ENCODE results near the gene ADNP.
A peak's percentile ranks its signal among the peaks of the same experiment; 100 is the strongest.
"Not testable (repeated sequence)": the region's sequence is repeated elsewhere in the genome, so short reads cannot be mapped to it uniquely, and the experiment has no call there.

ADNP gene

GRCh38 chr20:50931306-50932015 is at the start of gene ADNP:
ADNP (minus strand) TSS chr20:50931437; CDS start chr20:50903996, 27,441 bp downstream.
- DNase-seq = peak; percentile 80 to 96 (median 90)
- intact Hi-C loops (cut with DNase I) = loop anchor here (1.0 to 2.0 kb wide), 2 partner anchors 27 to 137 kb away; partner anchors contain the start of genes BCAS4, DPM1 and MOCS3

GRCh38 chr20:50980071-50980681 is 48.9 kb upstream of the ADNP start:
- intact Hi-C loops (cut with DNase I) = no loop called here
- no peak for DNase-seq

- DNase-seq = not testable (repeated sequence)
Observed at GRCh38 chr20:50978533-50978932, 47.3 kb upstream of the ADNP start.

GRCh38 chr20:50977066-50978021 is 46.1 kb upstream of the ADNP start:
- intact Hi-C loops (cut with DNase I) = no loop called here
- no peak for DNase-seq

More at GRCh38 chr20:50978533-50978932, 47.3 kb upstream of the ADNP start:
- intact Hi-C loops (cut with DNase I) = not testable (repeated sequence)

DNA sequence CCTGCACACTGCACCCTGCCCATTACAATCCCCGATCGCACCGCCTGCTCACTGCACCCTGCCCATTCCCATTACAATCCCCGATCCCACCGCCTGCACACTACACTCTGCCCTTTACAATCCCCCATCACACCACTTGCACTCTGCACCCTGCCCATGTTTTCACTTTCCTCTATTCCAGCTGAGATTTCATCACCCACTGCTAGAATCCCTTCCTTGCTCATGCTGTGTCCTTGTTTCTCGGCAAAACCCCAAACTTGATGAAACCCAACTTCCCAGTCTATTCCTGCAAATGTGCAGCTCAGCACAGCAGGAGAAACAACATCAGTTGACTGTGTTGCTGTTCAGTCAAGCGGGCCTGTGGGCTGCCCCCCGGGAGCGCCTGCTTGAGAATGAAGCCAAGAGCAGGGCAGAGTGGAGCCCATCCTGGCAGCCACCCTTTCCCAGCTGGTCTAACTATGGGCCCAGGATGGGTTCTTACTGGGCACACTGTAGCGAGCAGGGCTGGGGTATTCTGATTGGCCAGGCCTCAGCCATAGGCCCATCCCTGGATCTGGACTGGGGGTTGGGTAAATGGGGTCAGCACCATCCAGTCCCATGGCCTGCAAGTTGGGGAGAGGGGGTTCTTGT is 44.6 kb upstream of the ADNP start:
- intact Hi-C loops (cut with DNase I) = no loop called here
- DNase-seq = no peak

DNA sequence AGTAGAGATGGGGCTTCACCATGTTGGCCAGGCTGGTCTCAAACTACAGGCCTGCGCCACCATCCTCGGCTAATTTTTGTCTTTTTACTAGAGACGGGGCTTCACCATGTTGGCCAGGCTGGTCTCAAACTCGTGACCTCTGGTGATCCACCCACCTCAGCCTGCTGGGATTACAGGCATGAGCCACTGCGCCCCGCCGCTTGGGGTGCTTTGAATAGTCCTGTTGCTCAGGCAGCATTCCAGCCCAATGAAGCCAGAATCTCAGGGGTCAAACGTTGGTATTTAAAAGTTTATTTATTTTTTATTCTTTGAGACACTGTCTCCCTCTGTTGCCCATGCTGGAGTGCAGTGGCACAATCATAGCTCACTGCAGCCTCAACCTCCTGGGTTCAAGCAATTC is 38.7 kb upstream of the ADNP start:
- intact Hi-C loops (cut with DNase I) = no loop called here
- DNase-seq = peak in 1 of 42 donors; percentile 18

GRCh38 chr20:50969435-50969834 is 38.2 kb upstream of the ADNP start:
- DNase-seq = peak in 1 of 42 donors; percentile 17

GRCh38 chr20:50968289-50968688 is 37.1 kb upstream of the ADNP start:
- intact Hi-C loops (cut with DNase I) = no loop called here

More at GRCh38 chr20:50969435-50969834, 38.2 kb upstream of the ADNP start:
- intact Hi-C loops (cut with DNase I) = no loop called here

DNA sequence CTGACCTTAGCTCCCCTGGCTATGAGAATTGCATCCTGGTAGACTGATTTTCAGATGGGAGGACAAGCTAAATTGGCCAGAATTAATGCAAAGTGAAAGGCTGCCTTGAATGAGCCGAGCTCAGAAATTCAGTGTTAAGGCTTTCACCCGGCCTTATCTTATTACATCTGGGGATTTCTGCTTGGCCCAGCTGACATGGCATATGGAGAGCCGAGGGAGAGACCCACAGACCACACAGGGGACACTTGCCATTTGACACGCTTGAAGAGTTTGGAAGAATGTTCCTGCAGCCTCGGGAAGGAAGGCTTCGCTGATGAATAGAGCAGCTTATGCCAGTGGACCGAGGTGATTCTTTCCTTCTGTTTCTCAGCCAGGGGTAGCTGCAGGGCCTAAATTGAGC is 36.3 kb upstream of the ADNP start:
- intact Hi-C loops (cut with DNase I) = no loop called here
- peak in 1 of 42 donors; percentile 21 for DNase-seq

More at GRCh38 chr20:50968289-50968688, 37.1 kb upstream of the ADNP start:
- DNase-seq = peak in 1 of 42 donors; percentile 20

GRCh38 chr20:50959543-50960126 is 28.4 kb upstream of the ADNP start:
- DNase-seq = peak in 1 of 42 donors; percentile 13
- intact Hi-C loops (cut with DNase I) = no loop called here

DNA sequence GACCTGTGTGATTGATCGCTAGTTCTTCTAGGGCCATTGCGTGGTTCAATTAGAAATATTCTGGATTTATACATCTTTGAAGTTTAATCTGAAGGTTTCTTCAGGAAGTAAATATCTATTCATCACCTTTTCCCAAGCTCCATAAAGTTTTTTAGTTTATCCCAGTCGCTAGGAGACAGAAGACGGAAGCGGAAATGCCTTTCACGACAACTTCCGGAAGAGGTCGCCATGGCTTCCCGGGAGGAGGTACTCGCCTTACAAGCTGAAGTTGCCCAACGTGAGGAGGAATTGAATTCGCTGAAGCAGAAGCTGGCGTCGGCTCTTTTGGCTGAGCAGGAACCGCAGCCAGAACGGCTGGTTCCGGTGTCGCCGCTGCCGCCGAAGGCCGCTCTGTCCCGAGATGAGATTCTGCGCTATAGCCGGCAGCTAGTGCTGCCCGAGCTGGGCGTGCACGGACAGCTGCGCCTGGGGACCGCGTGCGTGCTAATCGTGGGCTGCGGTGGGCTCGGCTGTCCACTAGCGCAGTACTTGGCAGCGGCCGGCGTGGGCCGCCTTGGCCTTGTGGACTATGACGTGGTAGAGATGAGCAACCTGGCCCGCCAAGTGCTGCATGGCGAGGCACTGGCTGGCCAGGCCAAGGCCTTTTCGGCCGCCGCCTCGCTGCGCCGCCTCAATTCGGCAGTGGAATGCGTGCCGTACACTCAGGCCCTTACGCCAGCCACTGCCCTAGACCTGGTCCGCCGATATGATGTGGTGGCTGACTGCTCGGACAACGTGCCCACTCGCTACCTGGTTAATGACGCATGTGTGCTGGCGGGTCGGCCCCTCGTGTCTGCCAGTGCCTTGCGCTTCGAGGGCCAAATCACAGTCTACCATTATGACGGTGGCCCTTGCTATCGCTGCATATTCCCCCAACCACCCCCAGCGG is 27.6 kb upstream of the ADNP start, which contains the start of gene MOCS3:
Gene MOCS3 (plus strand): TSS at position 204 of the 928 bp plus-strand sequence. CDS start 25 bp downstream, at position 229.
- intact Hi-C loops (cut with DNase I) = loop anchor here (1.0 kb wide), 1 partner anchor 28 kb away; the partner anchor contains the start of gene ADNP
- peak; percentile 61 to 96 (median 91) for DNase-seq

- DNase-seq = peak; percentile 82 to 96 (median 93)
- intact Hi-C loops (cut with DNase I) = loop anchor here (1.0 kb wide), 1 partner anchor 27 kb away; the partner anchor contains the start of gene ADNP
Observed at GRCh38 chr20:50957798-50958614, 26.8 kb upstream of the ADNP start, which contains the start of gene DPM1. DPM1 (minus strand) TSS chr20:50958532; CDS start chr20:50958523, 9 bp downstream.

- intact Hi-C loops (cut with DNase I) = no loop called here
- DNase-seq = no peak
Observed at GRCh38 chr20:50957276-50957675, 26.0 kb upstream of the ADNP start.

DNA sequence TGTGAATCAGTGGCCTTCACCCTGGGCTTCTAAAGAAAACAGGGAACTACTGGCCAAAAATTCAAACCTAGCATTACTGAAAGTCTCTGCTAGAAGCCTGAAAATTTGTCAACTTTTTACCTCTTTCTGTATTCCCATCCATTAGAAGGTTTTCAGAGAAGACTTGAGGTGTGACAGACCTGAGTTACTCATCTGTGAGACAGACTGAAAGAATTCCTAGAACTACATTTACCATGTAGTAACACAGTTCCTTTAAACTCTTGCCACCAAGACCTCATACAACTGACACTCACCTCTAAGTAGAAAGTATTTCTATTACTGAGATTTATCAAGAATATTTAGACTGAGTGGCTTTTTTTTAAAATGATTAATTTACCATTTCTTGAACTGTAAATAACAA is 22.6 kb upstream of the ADNP start:
- DNase-seq = no peak
- intact Hi-C loops (cut with DNase I) = no loop called here

GRCh38 chr20:50953196-50953595 is 22.0 kb upstream of the ADNP start:
- intact Hi-C loops (cut with DNase I) = no loop called here
- no peak for DNase-seq

DNA sequence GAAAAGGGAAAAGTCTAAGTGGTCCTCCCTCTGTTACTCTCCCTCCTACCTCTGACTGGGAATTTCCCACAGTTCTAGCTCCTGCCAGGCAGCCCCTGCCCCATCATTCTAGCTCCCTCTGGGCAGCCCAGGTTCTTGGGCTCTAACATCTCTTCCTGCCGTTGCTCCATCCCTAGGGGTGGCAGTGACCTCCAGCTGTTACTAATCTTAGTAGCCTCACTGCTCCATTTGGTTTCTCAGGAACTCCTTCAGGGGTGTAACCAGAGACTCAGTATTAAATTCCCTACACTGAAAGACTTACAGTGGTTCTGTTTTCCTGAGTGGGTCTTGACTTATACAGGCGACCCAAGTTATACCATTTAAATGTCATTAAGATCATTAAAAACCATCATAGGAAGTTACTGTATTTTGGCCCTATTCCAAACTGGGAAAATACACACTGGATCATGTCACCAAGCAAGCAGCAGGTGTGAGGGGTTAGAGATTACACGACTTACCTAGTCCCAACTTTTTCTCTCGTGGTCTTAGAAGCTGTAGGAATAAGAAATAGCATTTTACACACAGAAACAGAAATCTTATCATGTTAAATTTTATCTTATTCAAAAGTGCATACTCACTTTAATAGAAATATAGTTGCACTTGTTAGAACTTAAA is 17.0 kb upstream of the ADNP start:
- no peak for DNase-seq
- intact Hi-C loops (cut with DNase I) = no loop called here

Measured in head of caudate nucleus (tissue), 42 donors.